OCI-M2 (cell line): ENCODE data around the gene NR6A1.
"Not testable (repeated sequence)": the region's sequence is repeated elsewhere in the genome, so short reads cannot be mapped to it uniquely, and the experiment has no call there.

ENCODE experiments used
- DNase-seq: peaks from one replicate; lab custom pipeline; 2025; ENCODE audit not compliant: unreplicated experiment; lab: John Stamatoyannopoulos, UW

NR6A1 gene

GRCh38 chr9:124761710-124762109 is 9.4 kb downstream of the NR6A1 start:
- no peak for DNase-seq

GRCh38 chr9:124761196-124761595 is 9.9 kb downstream of the NR6A1 start:
- DNase-seq: no peak

- DNase-seq: no peak
Measured at GRCh38 chr9:124760719-124761118, 10.4 kb downstream of the NR6A1 start.

- DNase-seq: no peak
Measured at GRCh38 chr9:124759327-124759726, 11.8 kb downstream of the NR6A1 start.

- no peak for DNase-seq
Measured at GRCh38 chr9:124758691-124759090, 12.4 kb downstream of the NR6A1 start.

GRCh38 chr9:124758061-124758460 is 13.1 kb downstream of the NR6A1 start:
- DNase-seq: no peak

GRCh38 chr9:124757616-124758015 is 13.5 kb downstream of the NR6A1 start:
- DNase-seq: no peak

- no peak for DNase-seq
Measured at GRCh38 chr9:124756011-124756410, 15.1 kb downstream of the NR6A1 start.

GRCh38 chr9:124755061-124755460 is 16.1 kb downstream of the NR6A1 start:
- DNase-seq: no peak

- no peak for DNase-seq
Measured at GRCh38 chr9:124754289-124754688, 16.8 kb downstream of the NR6A1 start.

- DNase-seq: no peak
Measured at GRCh38 chr9:124752967-124753366, 18.1 kb downstream of the NR6A1 start.

- DNase-seq: no peak
Measured at GRCh38 chr9:124749781-124750180, 21.3 kb downstream of the NR6A1 start.

GRCh38 chr9:124749284-124749683 is 21.8 kb downstream of the NR6A1 start:
- no peak for DNase-seq

- no peak for DNase-seq
Measured at GRCh38 chr9:124747065-124747464, 24.0 kb downstream of the NR6A1 start.

GRCh38 chr9:124743686-124744348 is 27.3 kb downstream of the NR6A1 start:
- no peak for DNase-seq

- DNase-seq: no peak
Measured at GRCh38 chr9:124742940-124743339, 28.2 kb downstream of the NR6A1 start.

GRCh38 chr9:124741662-124742061 is 29.4 kb downstream of the NR6A1 start:
- DNase-seq: no peak

GRCh38 chr9:124741149-124741548 is 30.0 kb downstream of the NR6A1 start:
- no peak for DNase-seq

- no peak for DNase-seq
Measured at GRCh38 chr9:124739360-124739759, 31.8 kb downstream of the NR6A1 start.

GRCh38 chr9:124738075-124738474 is 33.0 kb downstream of the NR6A1 start:
- not testable (repeated sequence) for DNase-seq

GRCh38 chr9:124735121-124735520 is 36.0 kb downstream of the NR6A1 start:
- no peak for DNase-seq

GRCh38 chr9:124734741-124735083 is 36.4 kb downstream of the NR6A1 start:
- DNase-seq: not testable (repeated sequence)

- no peak for DNase-seq
Measured at GRCh38 chr9:124733964-124734740, 37.0 kb downstream of the NR6A1 start.
